Endodermal cell (in vitro differentiated cells): ENCODE data around the gene KDM4E. TPM values are rescaled to one million over a fixed set of nuclear protein-coding genes. Genes with fewer than 3 reads are reported as not detected.

ENCODE experiments used
- DNase-seq: peaks from one replicate; pipeline ENCODE4 v3.0.0-alpha.2; 2017
- H3K27ac ChIP-seq: 2 replicates; pipeline ENCODE4 v1.5.1; 2013; ENCODE audit warnings: mild to moderate bottlenecking, low read depth, low read length, moderate library complexity
- H3K27me3 ChIP-seq: 2 replicates; pipeline ENCODE4 v1.6.1; 2013; ENCODE audit warnings: mild to moderate bottlenecking, low read length, moderate library complexity; ENCODE audit not compliant: insufficient read depth, control insufficient read depth, poor library complexity, severe bottlenecking
- H3K36me3 ChIP-seq: 2 replicates; pipeline ENCODE4 v1.7.0; 2013; ENCODE audit warnings: mild to moderate bottlenecking, low read length, moderate library complexity; ENCODE audit not compliant: control insufficient read depth, insufficient read depth
- H3K4me1 ChIP-seq: one replicate; pipeline ENCODE4 v1.7.0; 2013; ENCODE audit warnings: low read length; ENCODE audit not compliant: control insufficient read depth, insufficient read depth
- H3K4me3 ChIP-seq: 2 replicates; pipeline ENCODE4 v1.5.1; 2013; ENCODE audit warnings: mild to moderate bottlenecking, low read length, moderate library complexity
- H3K9ac ChIP-seq: 2 replicates; pipeline ENCODE4 v1.6.1; 2013; ENCODE audit warnings: mild to moderate bottlenecking, low read length, moderate library complexity; ENCODE audit not compliant: poor library complexity, severe bottlenecking; ENCODE audit errors: extremely low read depth
- H3K9me3 ChIP-seq: 2 replicates; pipeline ENCODE4 v1.6.1; 2013; ENCODE audit warnings: mild to moderate bottlenecking, low read length, moderate library complexity; ENCODE audit not compliant: control insufficient read depth
- H3K27ac Mint-ChIP-seq: 2 replicates; pipeline ENCODE4 v1.8.0; 2020; ENCODE audit warnings: mixed read lengths
- H3K27me3 Mint-ChIP-seq: 2 replicates; pipeline ENCODE4 v1.8.0; 2021; ENCODE audit warnings: mild to moderate bottlenecking, mixed read lengths; ENCODE audit not compliant: insufficient read depth
- H3K36me3 Mint-ChIP-seq: 2 replicates; pipeline ENCODE4 v1.8.0; 2020; ENCODE audit warnings: low read depth, mixed read lengths
- H3K4me1 Mint-ChIP-seq: 2 replicates; pipeline ENCODE4 v1.8.0; 2020; ENCODE audit warnings: mixed read lengths
- H3K4me3 Mint-ChIP-seq: 2 replicates; pipeline ENCODE4 v1.8.0; 2020; ENCODE audit warnings: mild to moderate bottlenecking, moderate library complexity, mixed read lengths
- H3K9me3 Mint-ChIP-seq: 2 replicates; pipeline ENCODE4 v1.8.0; 2020; ENCODE audit warnings: mild to moderate bottlenecking, mixed read lengths
- CTCF ChIP-seq: fragments of 200-600 bp; sonication (generic); conservative IDR thresholded peaks from 2 replicates; pipeline ENCODE4 v1.5.0; 2021; ENCODE audit warnings: antibody characterized with exemption, mild to moderate bottlenecking
- WGBS, 2 experiments: methylation state at CpG; one replicate each; pipeline versions ENCODE4 v1.1.5 to v1.1.7; 2013; ENCODE audit warnings: missing lambda C conversion rate in 2 of 2, mixed read lengths in 1 of 2; ENCODE audit not compliant: insufficient coverage in 1 of 2, insufficient read length in 1 of 2; 5-methylcytosine and 5-hydroxymethylcytosine counted together
- total RNA-seq, 2 donors: library from RNA; stranded (reverse); fragmentation: NEBNext Ultra II Directional in 1 of 2; extraction: Animal tissue kit (Norgen Biotek cat#: 25700) in 1 of 2; gene quantifications; 2 replicates in 1 of 2; 3 replicates in 1 of 2; pipeline ENCODE4 v1.2.1, GENCODE V29; 2021

KDM4E gene
- total RNA-seq, 2 donors from 2014 or later = not detected

DNA sequence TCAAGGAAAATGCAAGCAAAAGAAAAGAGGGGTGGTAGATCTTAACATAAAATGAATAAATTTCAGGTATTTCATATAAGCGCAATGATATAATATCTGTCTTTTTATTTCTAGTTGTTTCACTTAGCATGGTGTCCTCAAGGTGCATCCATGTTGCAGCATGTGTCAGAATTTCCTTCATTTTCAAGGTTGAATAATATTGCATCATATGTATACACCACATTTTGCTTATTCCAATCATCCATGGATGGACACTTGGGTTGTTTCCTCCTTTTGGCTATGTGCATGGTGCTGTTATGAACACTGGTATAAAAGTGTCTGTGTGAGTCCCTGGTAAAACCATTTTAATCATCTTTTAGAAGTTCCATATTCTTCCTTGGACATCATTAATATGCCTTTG lies 17.2 kb downstream of the KDM4E start:
- Histone ChIP-seq H3K9ac (no peak overlapping the region), H3K4me1 (no peaks in the 10 kb centered on the region), H3K4me3 (no peak overlapping the region), H3K27me3 (peaks cover 15% of the 10 kb centered on the region), H3K27ac (no peak overlapping the region), H3K36me3 (no peaks in the 10 kb centered on the region), H3K9me3 (no peaks in the 10 kb centered on the region)
- Mint-ChIP-seq H3K27me3 (peaks cover 32% of the 10 kb centered on the region), H3K36me3 (no peaks in the 10 kb centered on the region), H3K27ac (no peak overlapping the region), H3K4me3 (no peak overlapping the region), H3K4me1 (peaks cover 6% of the 10 kb centered on the region), H3K9me3 (no peaks in the 10 kb centered on the region)
- no peak for TF ChIP-seq CTCF
- no peak for DNase-seq
- 92% methylated on average over 1 of the region's 1 CpG; no CpG with 5 or more reads in 1 of the 2 experiments for WGBS, 2 experiments

DNA sequence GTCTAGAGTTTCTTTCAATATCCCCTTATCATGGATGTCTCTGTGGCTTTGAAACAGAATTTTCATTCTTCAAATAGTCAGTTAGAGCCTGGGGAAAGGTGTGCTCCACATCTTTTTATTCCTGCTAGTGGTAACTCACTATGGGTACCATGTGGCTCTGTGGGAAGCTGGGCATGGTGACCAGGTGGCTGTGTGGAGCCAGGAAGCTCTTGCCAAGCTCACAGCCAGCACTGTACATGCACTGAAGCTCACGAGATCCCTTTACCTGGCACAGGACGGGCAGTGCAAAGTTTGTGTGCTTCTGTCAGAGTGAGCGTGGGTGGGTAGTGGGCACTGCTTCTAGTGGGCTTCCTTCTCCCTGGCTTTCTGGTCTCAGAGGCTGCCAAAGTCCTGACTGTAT lies 17.8 kb downstream of the KDM4E start:
- Mint-ChIP-seq H3K4me3 (no peak overlapping the region), H3K27me3 (peaks cover 32% of the 10 kb centered on the region), H3K27ac (no peak overlapping the region), H3K4me1 (peaks cover 6% of the 10 kb centered on the region), H3K9me3 (no peaks in the 10 kb centered on the region), H3K36me3 (no peaks in the 10 kb centered on the region)
- Histone ChIP-seq H3K4me1 (no peaks in the 10 kb centered on the region), H3K4me3 (no peak overlapping the region), H3K9me3 (no peaks in the 10 kb centered on the region), H3K27ac (no peak overlapping the region), H3K27me3 (peaks cover 15% of the 10 kb centered on the region), H3K36me3 (no peaks in the 10 kb centered on the region), H3K9ac (no peak overlapping the region)
- no peak for DNase-seq
- 84 to 88% methylated on average over 3 of the region's 3 CpGs for WGBS, 2 experiments
- TF ChIP-seq CTCF = no peak

GRCh38 chr11:95044010-95044409 lies 19.0 kb downstream of the KDM4E start:
- Mint-ChIP-seq H3K27ac (no peak overlapping the region), H3K4me3 (no peak overlapping the region), H3K36me3 (no peaks in the 10 kb centered on the region), H3K9me3 (no peaks in the 10 kb centered on the region), H3K27me3 (peaks cover 32% of the 10 kb centered on the region), H3K4me1 (peaks cover 6% of the 10 kb centered on the region)
- Histone ChIP-seq H3K9ac (no peak overlapping the region), H3K36me3 (no peaks in the 10 kb centered on the region), H3K27me3 (peaks cover 15% of the 10 kb centered on the region), H3K27ac (no peak overlapping the region), H3K4me1 (no peaks in the 10 kb centered on the region), H3K9me3 (no peaks in the 10 kb centered on the region), H3K4me3 (no peak overlapping the region)
- TF ChIP-seq CTCF = no peak
- DNase-seq = no peak
- WGBS, 2 experiments = 93% methylated on average over 3 to 4 of the region's 4 CpGs
